ENCODE data around the gene WNK4. TPM values are rescaled to one million over a fixed set of nuclear protein-coding genes. Genes with fewer than 3 reads are reported as not detected.

The WNK4 gene
- total and polyA plus RNA-seq, 10 donors, result 0.04 to 0.52 (median 0.10) TPM; not detected in 5

DNA sequence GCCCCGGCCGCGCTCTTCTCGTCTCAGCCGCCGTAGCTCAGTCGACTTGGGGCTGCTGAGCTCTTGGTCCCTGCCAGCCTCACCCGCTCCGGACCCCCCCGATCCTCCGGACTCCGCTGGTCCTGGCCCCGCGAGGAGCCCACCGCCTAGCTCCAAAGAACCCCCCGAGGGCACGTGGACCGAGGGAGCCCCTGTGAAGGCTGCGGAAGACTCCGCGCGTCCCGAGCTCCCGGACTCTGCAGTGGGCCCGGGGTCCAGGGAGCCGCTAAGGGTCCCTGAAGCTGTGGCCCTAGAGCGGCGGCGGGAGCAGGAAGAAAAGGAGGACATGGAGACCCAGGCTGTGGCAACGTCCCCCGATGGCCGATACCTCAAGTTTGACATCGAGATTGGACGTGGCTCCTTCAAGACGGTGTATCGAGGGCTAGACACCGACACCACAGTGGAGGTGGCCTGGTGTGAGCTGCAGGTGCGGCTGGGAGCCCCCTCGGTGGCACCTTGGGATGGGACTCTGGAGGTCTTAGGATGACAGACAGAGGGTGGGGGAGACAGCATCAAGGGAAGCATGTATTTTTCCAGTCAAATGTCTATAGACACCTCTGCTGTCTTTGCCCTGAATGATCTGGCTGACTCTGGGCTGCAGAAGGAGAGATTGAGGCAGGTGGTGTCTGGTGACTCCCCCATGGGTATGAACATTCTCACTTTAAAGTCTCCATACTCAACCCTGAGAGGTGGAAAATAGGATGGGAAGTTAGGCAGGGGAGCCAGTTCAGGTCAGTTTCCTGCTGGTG lies 635 bp downstream of the WNK4 start:
- no peak overlapping the region for H3K27ac ChIP-seq
- 7 to 12% (median 8%) methylated on average over 34 to 39 of the region's 39 CpGs for WGBS, 5 donors
- no peaks in the 10 kb centered on the region for H3K9me3 ChIP-seq
- TF ChIP-seq POLR2AphosphoS5 (IDR thresholded peaks at IDR 0.05) (peak in 2 of 3 donors; percentile 21 to 72), CTCF (IDR thresholded peaks at IDR 0.05 in 8 of 11, conservative IDR thresholded peaks at IDR 0.05 in 3 of 11) (no peak), POLR2A (IDR thresholded peaks at IDR 0.05) (no peak)
- intact Hi-C loops (cut with DNase I; ENCODE audit: low total_unique reads), result no loop called here
- peak overlapping the region in 5 of 8 donors; percentile 2 to 57 (median 24) for H3K4me3 ChIP-seq
- H3K4me1 ChIP-seq, result peaks cover 8 to 61% (median 37%) of the 10 kb centered on the region in 6 donors
- peaks cover 3 to 43% (median 38%) of the 10 kb centered on the region in 6 donors for H3K36me3 ChIP-seq
- H3K27me3 ChIP-seq (replicated peaks in 1 of 7), result peaks cover 0 to 64% (median 55%) of the 10 kb centered on the region in 7 donors
- DNase-seq, result peak; percentile 69

DNA sequence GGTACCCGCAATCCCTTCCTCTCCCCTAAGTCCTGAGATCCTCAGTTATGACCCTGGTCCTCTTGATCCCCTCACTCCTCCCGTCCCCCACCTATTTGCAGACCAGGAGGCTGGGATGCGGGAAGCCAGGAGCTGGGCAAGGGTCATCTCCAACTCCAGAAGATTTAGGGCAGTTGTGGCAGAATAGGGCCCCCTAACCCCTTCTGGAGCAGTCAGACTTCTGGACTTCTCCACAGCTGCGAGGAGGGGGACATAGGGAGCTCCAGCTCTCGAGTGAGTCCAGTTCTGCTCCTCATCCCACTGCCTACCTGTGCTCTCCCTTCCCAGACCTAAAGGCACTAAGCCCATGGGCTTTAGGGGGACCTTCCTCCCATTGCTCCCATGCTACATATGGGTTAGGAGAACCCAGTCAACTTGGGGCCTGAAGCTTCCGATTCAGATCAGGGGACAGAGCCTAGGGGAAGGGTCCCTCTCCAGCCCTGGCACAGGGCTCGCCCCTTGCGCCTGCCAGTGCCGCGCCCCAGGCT lies 1.3 kb downstream of the WNK4 start:
- peaks cover 8 to 61% (median 37%) of the 10 kb centered on the region in 6 donors for H3K4me1 ChIP-seq
- no peak overlapping the region for H3K27ac ChIP-seq
- H3K27me3 ChIP-seq (replicated peaks in 1 of 7), result peaks cover 0 to 71% (median 55%) of the 10 kb centered on the region in 7 donors
- H3K9me3 ChIP-seq, result no peaks in the 10 kb centered on the region
- TF ChIP-seq POLR2A (IDR thresholded peaks at IDR 0.05) (no peak), POLR2AphosphoS5 (IDR thresholded peaks at IDR 0.05) (peak in 1 of 3 donors; percentile 14)
- DNase-seq, result peak; percentile 38
- H3K4me3 ChIP-seq, result no peak overlapping the region
- H3K36me3 ChIP-seq, result peaks cover 3 to 37% (median 31%) of the 10 kb centered on the region in 6 donors
- 45 to 93% (median 65%) methylated on average over 3 to 10 of the region's 10 CpGs for WGBS, 5 donors
- intact Hi-C loops (cut with DNase I; ENCODE audit: low total_unique reads), result no loop called here

- Histone ChIP-seq H3K27me3 (replicated peaks in 1 of 7) (peaks cover 0 to 78% (median 55%) of the 10 kb centered on the region in 7 donors), H3K36me3 (peaks cover under 1 to 29% (median 24%) of the 10 kb centered on the region in 6 donors), H3K4me1 (peaks cover 8 to 61% (median 37%) of the 10 kb centered on the region in 6 donors), H3K27ac (no peak overlapping the region), H3K4me3 (no peak overlapping the region), H3K9me3 (no peaks in the 10 kb centered on the region)
- DNase-seq, result no peak
- TF ChIP-seq CTCF (IDR thresholded peaks at IDR 0.05 in 8 of 11, conservative IDR thresholded peaks at IDR 0.05 in 3 of 11), result no peak
- no peak for TF ChIP-seq POLR2A (IDR thresholded peaks at IDR 0.05)
- TF ChIP-seq POLR2AphosphoS5 (IDR thresholded peaks at IDR 0.05), result peak in 1 of 3 donors; percentile 4
- intact Hi-C loops (cut with DNase I; ENCODE audit: low total_unique reads), result no loop called here
- 31 to 62% (median 50%) methylated on average over 23 to 29 of the region's 29 CpGs for WGBS, 5 donors
These were observed 2.0 kb downstream of the WNK4 start for GRCh38 chr17:42782166-42783061.

DNA sequence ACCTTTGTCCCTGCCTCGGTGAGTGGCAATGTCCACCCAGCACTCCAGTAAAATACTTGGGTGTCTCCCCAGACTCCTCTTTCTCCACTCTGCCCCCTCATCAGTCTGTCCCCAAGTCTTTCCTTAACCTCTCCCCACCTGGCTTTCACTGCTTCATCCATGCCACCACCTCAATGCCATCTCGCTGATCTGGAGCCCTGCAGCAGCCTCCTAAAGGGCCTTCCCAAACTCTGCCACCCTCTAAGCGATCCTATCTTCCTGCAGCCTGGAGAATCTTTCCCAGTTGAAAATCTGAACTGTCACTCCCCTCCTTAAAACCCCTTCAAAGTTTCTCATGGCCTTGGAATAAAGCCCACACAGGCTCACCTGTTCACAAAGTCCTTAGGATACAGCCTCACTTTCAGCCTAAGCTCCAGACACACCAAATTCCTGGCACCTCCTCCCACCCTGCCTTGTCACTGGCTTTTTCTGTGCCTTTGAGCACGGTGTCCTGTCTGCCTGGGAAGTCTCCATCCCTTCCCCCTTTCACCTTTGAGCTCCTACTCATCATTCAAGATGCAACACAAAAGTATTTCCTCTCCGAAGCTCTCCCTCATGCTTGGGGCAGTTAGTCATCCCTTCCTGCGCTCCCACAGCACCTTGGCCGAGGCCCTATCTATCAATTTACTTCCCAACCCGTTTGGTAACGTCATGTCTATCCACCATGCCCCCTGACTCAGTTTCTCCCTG lies 2.8 kb downstream of the WNK4 start:
- peak overlapping the region in 1 of 8 donors; percentile 31 for H3K4me3 ChIP-seq
- no peak for DNase-seq
- intact Hi-C loops (cut with DNase I; ENCODE audit: low total_unique reads), result no loop called here
- no peak overlapping the region for H3K27ac ChIP-seq
- peaks cover 0 to 21% (median 16%) of the 10 kb centered on the region in 6 donors for H3K36me3 ChIP-seq
- peaks cover 0 to 83% (median 55%) of the 10 kb centered on the region in 7 donors for H3K27me3 ChIP-seq (replicated peaks in 1 of 7)
- TF ChIP-seq POLR2A (IDR thresholded peaks at IDR 0.05), result no peak
- TF ChIP-seq CTCF (IDR thresholded peaks at IDR 0.05 in 8 of 11, conservative IDR thresholded peaks at IDR 0.05 in 3 of 11), result no peak
- TF ChIP-seq POLR2AphosphoS5 (IDR thresholded peaks at IDR 0.05), result no peak
- 28 to 52% (median 41%) methylated on average over 9 of the region's 9 CpGs for WGBS, 5 donors
- no peaks in the 10 kb centered on the region for H3K9me3 ChIP-seq
- peaks cover 8 to 61% (median 37%) of the 10 kb centered on the region in 6 donors for H3K4me1 ChIP-seq

All from spleen (tissue), 11 donors.